ENCODE results near the gene ZBTB7B.

- TF ChIP-seq CTCF (IDR thresholded peaks at IDR 0.05) (no peak), POLR2A (IDR thresholded peaks at IDR 0.05) (no peak)
These were observed 27.1 kb downstream of the ZBTB7B start for GRCh38 chr1:155029513-155030242.

All from esophagus squamous epithelium (tissue), 4 donors.